Testis (tissue), 2 donors: ENCODE data around the gene PCSK5.

Experiments
- CTCF ChIP-seq, 3 experiments: fragments of 450-650 bp in 2 of 3; fragments of 200-600 bp in 1 of 3; sonication (generic) in 1 of 3; IDR thresholded peaks; one replicate each; pipeline ENCODE4 v1.5.1; 2016 to 2019; ENCODE audit warnings: antibody characterized with exemption in 3 of 3, mild to moderate bottlenecking in 2 of 3, moderate library complexity in 1 of 3
- POLR2A ChIP-seq: fragments of 450-650 bp; IDR thresholded peaks from one replicate; pipeline ENCODE4 v1.6.1; 2017; ENCODE audit warnings: antibody characterized with exemption, mild to moderate bottlenecking, moderate library complexity

- TF ChIP-seq CTCF (IDR thresholded peaks at IDR 0.05) (no peak), POLR2A (no peak)
Observed at GRCh38 chr9:76294301-76294700, 403.8 kb downstream of the PCSK5 start.
